ENCODE measurements around the gene KRT35. TPM values are rescaled to one million over a fixed set of nuclear protein-coding genes. Genes with fewer than 3 reads are reported as not detected.

Gene KRT35
- total and polyA plus RNA-seq, 10 of the 15 experiments (the other 5 are each of a cell fraction or from before 2014, with no cell fraction given): not detected

DNA sequence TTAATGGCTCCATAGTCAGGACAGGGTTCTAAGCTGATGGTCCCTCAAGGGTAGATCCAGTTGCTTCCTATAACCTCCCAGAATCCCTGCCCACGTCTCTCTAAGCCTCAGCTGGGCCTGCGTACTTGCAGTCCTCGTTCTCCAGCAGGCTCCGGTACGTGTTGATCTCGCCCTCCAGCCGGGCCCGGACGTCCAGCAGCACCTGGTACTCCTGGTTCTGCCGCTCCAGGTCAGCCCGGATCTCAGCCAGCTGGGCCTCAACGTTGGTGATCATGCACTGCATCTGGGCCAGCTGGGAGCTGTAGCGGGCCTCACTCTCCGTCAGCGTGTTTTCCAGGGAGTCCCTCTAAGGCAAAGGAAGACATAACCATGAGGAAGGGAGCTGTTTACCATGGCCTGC lies 18.2 kb downstream of the KRT35 start (continued):
- TF ChIP-seq RAD51 (IDR thresholded peaks at IDR 0.05): no peak
- TF ChIP-seq, protein P1, sequence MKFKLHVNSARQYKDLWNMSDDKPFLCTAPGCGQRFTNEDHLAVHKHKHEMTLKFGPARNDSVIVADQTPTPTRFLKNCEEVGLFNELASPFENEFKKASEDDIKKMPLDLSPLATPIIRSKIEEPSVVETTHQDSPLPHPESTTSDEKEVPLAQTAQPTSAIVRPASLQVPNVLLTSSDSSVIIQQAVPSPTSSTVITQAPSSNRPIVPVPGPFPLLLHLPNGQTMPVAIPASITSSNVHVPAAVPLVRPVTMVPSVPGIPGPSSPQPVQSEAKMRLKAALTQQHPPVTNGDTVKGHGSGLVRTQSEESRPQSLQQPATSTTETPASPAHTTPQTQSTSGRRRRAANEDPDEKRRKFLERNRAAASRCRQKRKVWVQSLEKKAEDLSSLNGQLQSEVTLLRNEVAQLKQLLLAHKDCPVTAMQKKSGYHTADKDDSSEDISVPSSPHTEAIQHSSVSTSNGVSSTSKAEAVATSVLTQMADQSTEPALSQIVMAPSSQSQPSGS (IDR thresholded peaks at IDR 0.05; ENCODE audit: low read length): no peak
- TF ChIP-seq IRF3 (IDR thresholded peaks at IDR 0.05): no peak
- no peak for TF ChIP-seq EGR1 (IDR thresholded peaks at IDR 0.05; ENCODE audit: borderline replicate concordance in 1 of 2, low read depth in 2 of 2, low read length in 2 of 2)

GRCh38 chr17:41457676-41458075 lies 23.3 kb downstream of the KRT35 start:
- no peak for TF ChIP-seq ZNF24 (IDR thresholded peaks at IDR 0.05)
- TF ChIP-seq NR2C2 (IDR thresholded peaks at IDR 0.05; ENCODE audit: borderline replicate concordance, control insufficient read depth, insufficient read length, low read depth): no peak
- TF ChIP-seq STAT3 (IDR thresholded peaks at IDR 0.05; ENCODE audit: low read depth, low read length): no peak
- TF ChIP-seq POLR2AphosphoS5 (IDR thresholded peaks at IDR 0.05; ENCODE audit: low read length): no peak
- TF ChIP-seq, protein P1 (IDR thresholded peaks at IDR 0.05; ENCODE audit: low read length): no peak
- no peak for TF ChIP-seq SMAD5 (IDR thresholded peaks at IDR 0.05; ENCODE audit: low read depth)
- no peak for TF ChIP-seq RCOR1 (conservative IDR thresholded peaks at IDR 0.05; ENCODE audit: low read depth, low read length)
- RAD21 ChIA-PET (ENCODE audit: unreplicated experiment): interaction anchor here (1.0 kb wide), 1 partner anchor 11 kb away, joined by 3 read pairs; no protein-coding TSS in a partner anchor

More at GRCh38 chr17:41457676-41458075, 23.3 kb downstream of the KRT35 start:
- no peak overlapping the region for H3K27ac ChIP-seq (ENCODE audit: control insufficient read depth, insufficient read depth)
- ChIA-PET SMC1A (ENCODE audit: uncharacterized antibody, unreplicated experiment) (no interaction called here), CTCF (interaction anchor here (0.7 to 1.2 kb wide), 2 partner anchors 29 to 91 kb away, joined by 3 to 5 read pairs; no protein-coding TSS in a partner anchor), POLR2A (no interaction called here)
- no peak overlapping the region for H3K9ac ChIP-seq (ENCODE audit: control insufficient read depth, insufficient read depth, low read length)
- intact Hi-C loops (cut with micrococcal nuclease; ENCODE audit: unreplicated experiment): no loop called here
- no peaks in the 10 kb centered on the region for H3K79me2 ChIP-seq (ENCODE audit: control insufficient read depth, insufficient read depth, low read length)
- no peak overlapping the region for H3K4me2 ChIP-seq (ENCODE audit: control insufficient read depth, insufficient read depth)
- no TSS peak for BruUV-seq (replicated peaks)
- H3K9me3 ChIP-seq (replicated peaks; ENCODE audit: control insufficient read depth, insufficient read depth, low read length): no peaks in the 10 kb centered on the region
- no peaks in the 10 kb centered on the region for H3K4me1 ChIP-seq (ENCODE audit: control insufficient read depth, insufficient read depth, low read length)
- H3K27me3 ChIP-seq (replicated peaks in 1 of 2; ENCODE audit: control insufficient read depth in 2 of 2, insufficient read depth in 2 of 2, low read length in 1 of 2): no peaks in the 10 kb centered on the region; a peak in 1 of 4 replicates
- 5% methylated on average over 4 of the region's 4 CpGs for WGBS (ENCODE audit: insufficient coverage, insufficient replicate concordance, low lambda C conversion rate, missing lambda C conversion rate)
- no peaks in the 10 kb centered on the region; the same call in 1 of the 2 replicates for H4K20me1 ChIP-seq (ENCODE audit: control insufficient read depth, insufficient read depth)
- H2AFZ ChIP-seq (ENCODE audit: control insufficient read depth, low read depth, low read length): no peak overlapping the region
- DNase-seq (ENCODE audit: low read depth, low spot score): no peak
- no peak for FAIRE-seq
- no peak overlapping the region for H3K4me3 ChIP-seq
- in situ Hi-C loops (cut with MboI): no loop called here
- no peak for ATAC-seq
- no peaks in the 10 kb centered on the region for H3K36me3 ChIP-seq (ENCODE audit: control insufficient read depth in 2 of 2, insufficient read depth in 2 of 2, low read length in 1 of 2)

All from GM12878 (cell line).